Measurements from ENCODE around the gene SLC16A12.
"Not testable (repeated sequence)": the region's sequence is repeated elsewhere in the genome, so short reads cannot be mapped to it uniquely, and the experiment has no call there.

The SLC16A12 gene

GRCh38 chr10:89414879-89415821 lies 120.2 kb downstream of the SLC16A12 start:
- no peak for DNase-seq

- peak; percentile 25 for DNase-seq
Measured at GRCh38 chr10:89414146-89414878, 121.1 kb downstream of the SLC16A12 start, which contains the start of gene IFIT5. TSS of gene IFIT5 (plus strand) at chr10:89414568. CDS start at chr10:89414799, 231 bp downstream.

GRCh38 chr10:89413398-89413912 lies 121.9 kb downstream of the SLC16A12 start:
- no peak for DNase-seq

GRCh38 chr10:89412276-89412675 lies 123.1 kb downstream of the SLC16A12 start:
- not testable (repeated sequence) for DNase-seq

GRCh38 chr10:89411135-89411534 lies 124.3 kb downstream of the SLC16A12 start:
- not testable (repeated sequence) for DNase-seq

- not testable (repeated sequence) for DNase-seq
Measured at GRCh38 chr10:89410551-89410950, 124.8 kb downstream of the SLC16A12 start.

DNA sequence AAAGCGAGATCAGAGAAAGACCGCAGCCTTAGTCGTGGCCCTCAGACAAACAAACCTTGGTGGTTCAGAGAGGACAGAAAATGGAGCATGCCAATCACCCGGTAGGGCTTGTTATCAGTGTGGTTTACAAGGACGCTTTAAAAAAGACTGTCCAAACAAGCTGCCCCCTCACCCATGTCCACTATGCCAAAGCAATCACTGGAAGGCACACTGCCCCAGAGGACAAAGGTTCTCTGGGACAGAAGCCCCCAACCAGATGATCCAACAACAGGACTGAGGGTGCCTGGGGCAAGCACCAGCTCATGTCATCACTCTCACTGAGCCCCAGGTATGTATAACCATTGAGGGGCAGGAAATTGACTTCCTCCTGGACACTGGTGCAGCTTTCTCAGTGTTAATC lies 126.1 kb downstream of the SLC16A12 start:
- not testable (repeated sequence) for DNase-seq

DNA sequence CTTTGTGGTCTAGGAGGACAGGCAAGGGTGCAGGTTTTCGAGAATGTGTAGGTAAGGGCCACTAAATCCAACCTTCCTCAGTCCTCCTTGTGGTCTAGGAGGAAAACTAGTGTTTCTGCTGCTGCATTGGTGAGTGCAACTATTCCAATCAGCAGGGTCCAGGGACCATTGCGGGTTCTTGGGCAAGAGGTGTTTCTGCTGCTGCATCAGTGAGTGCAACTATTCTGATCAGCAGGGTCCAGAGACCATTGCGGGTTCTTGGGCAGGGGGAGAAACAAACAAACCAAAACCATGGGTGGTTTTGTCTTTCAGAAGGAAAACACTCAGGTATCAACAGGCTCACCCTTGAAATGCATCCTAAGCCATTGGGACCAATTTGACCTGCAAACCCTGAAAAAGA lies 127.6 kb downstream of the SLC16A12 start:
- not testable (repeated sequence) for DNase-seq

DNA sequence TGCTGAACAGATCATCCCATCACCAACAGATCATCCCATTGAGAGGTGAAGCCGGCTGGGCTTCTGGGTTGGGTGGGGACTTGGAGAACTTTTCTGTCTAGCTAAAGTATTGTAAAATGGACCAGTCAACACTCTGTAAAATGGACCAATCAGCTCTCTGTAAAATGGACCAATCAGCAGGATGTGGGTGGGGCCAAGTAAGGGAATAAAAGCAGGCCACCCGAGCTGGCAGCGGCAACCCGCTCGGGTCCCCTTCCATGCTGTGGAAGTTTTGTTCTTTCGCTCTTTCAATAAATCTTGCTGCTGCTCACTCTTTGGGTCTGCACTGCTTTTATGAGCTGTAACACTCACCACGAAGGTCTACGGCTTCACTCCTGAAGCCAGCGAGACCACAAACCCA lies 129.2 kb downstream of the SLC16A12 start:
- not testable (repeated sequence) for DNase-seq

- no peak for DNase-seq
Measured at GRCh38 chr10:89404104-89405047, 131.0 kb downstream of the SLC16A12 start.

DNA sequence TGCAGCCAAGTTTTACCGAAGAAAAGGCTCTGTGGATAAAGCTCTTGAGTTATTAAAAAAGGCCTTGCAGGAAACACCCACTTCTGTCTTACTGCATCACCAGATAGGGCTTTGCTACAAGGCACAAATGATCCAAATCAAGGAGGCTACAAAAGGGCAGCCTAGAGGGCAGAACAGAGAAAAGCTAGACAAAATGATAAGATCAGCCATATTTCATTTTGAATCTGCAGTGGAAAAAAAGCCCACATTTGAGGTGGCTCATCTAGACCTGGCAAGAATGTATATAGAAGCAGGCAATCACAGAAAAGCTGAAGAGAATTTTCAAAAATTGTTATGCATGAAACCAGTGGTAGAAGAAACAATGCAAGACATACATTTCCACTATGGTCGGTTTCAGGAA lies 132.4 kb downstream of the SLC16A12 start:
- no peak for DNase-seq

- no peak for DNase-seq
Measured at GRCh38 chr10:89399956-89400355, 135.4 kb downstream of the SLC16A12 start.

GRCh38 chr10:89398003-89398749 lies 137.2 kb downstream of the SLC16A12 start:
- DNase-seq = no peak

DNA sequence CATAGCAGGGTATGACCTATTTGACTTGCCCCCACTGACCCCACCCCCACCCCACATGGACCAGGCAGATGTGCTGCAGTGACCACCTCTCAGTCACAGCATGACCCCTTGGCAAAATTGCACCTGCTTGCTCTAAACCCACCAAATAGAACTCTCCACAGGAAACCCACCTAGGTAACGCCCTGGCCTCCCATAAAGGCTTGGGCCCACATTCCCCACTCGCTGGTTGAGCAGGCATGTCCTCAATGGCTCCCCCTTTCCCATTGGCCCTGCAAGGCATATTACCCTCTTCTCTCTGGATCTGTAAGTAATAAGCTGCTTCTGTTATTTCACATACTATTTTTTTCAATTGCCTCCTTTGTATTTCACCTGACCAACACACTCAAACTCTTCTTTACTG lies 140.3 kb downstream of the SLC16A12 start:
- DNase-seq = no peak

GRCh38 chr10:89393898-89394297 lies 141.5 kb downstream of the SLC16A12 start:
- no peak for DNase-seq

- no peak for DNase-seq
Measured at GRCh38 chr10:89392974-89393373, 142.4 kb downstream of the SLC16A12 start.

DNA sequence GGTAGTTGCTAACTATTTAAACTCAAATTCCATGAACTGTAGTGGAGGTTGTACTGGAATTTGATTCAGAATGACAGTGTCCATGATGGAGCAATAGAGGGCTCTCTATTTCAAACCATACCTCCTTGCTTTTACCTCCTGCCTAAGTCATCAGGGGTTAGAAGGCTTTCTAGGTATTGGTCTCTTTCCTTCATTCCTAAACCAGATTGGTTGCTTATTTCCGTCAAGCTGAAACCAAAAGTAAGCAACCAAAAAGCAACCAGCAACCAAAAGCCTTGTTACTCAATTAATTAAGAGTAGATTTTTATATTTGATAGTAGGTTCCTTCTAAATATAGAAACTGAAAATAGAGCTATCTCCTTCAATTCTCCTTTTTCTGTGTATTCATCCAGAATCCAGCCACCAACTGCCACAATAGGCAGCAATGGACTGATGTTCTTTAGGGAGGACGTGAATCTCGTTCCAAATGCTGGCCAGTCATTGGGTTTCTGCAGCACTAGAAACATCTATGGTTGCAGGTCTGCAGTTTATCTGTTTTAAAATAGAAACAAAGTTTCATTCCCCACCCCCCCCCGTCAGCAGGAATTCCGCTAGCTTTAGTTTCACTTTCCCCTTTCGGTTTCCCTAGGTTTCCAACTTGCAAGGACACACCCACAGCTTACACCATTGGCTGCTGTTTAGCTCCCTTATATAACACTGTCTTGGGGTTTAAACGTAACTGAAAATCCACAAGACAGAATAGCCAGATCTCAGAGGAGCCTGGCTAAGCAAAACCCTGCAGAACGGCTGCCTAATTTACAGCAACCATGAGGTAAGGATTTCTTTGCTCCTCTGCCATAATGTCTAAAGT lies 143.3 kb downstream of the SLC16A12 start, which contains the start of gene IFIT1:
Gene IFIT1 (plus strand): TSS at position 717 of the 850 bp plus-strand sequence. CDS start 90 bp downstream, at position 807.
- DNase-seq = peak; percentile 36

DNA sequence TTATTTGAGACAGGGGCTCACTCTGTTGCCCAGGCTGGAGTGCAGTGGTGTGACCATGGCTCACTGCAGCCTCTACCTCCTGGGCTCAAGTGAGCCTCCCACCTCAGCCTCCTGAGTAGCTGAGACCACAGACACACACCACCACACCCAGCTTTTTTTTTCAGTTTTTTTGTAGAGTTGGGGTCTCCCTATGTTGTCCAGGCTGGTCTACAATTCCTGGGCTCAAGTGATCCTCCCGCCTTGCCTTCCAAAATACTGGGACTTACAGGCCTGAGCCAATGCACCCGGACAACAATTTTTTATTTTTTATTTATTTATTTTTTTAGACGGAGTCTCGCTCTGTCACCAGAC lies 144.2 kb downstream of the SLC16A12 start:
- DNase-seq = not testable (repeated sequence)

DNA sequence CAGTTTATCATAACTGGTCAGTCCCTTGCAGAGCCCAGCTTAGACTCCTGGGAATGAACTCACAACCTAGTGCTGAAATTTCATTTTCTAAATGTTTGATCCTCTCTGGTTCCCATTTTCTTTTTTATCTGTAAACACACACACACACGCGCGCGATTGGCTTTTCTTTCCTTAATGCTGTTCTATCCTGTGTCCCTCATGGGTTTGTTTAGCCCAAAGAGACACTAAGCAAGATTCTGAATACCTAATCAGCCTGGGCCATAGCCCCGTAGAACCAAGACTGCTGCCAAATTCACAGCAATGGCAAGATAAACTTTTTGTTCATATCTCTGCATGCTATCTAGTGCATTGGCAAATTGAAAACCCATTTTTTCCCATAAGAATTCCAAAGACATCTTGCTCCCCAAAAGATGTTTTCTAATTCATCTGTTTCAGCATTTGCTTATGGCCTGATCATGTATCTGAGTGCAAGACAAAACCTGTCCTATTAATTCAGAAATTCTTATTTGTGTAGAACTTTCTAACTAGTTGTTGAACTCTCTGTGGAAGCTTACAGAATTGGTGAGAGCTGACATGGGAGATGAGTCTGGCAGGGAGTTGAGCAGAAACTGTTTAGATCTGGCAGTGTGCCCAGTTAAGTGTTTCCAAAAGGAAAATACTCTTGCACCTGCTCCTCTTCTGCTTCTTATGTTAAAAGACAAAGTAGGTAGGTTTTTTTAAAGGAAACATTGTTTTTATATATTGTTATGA lies 144.7 kb downstream of the SLC16A12 start:
- DNase-seq = no peak

GRCh38 chr10:89389254-89389653 lies 146.1 kb downstream of the SLC16A12 start:
- no peak for DNase-seq

All from NCI-H774 (cell line).